ENCODE data around the gene CHKB. TPM values are rescaled to one million over a fixed set of nuclear protein-coding genes. Genes with fewer than 3 reads are reported as not detected.

CHKB gene, protein sequence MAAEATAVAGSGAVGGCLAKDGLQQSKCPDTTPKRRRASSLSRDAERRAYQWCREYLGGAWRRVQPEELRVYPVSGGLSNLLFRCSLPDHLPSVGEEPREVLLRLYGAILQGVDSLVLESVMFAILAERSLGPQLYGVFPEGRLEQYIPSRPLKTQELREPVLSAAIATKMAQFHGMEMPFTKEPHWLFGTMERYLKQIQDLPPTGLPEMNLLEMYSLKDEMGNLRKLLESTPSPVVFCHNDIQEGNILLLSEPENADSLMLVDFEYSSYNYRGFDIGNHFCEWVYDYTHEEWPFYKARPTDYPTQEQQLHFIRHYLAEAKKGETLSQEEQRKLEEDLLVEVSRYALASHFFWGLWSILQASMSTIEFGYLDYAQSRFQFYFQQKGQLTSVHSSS
- 39.5 to 54.9 TPM (median 49.0 TPM) in 3 replicates for polyA plus RNA-seq
- 41.2 TPM for polyA plus RNA-seq (2011; ENCODE audit: low read depth)
- 14.7 and 15.3 TPM in 2 replicates for polyA plus RNA-seq (2011; cell fraction: cytosol; rRNA removed)
- polyA plus RNA-seq (2011; cell fraction: nucleus; rRNA removed), result 190 TPM in 2 replicates
- polyA plus RNA-seq (2012; ENCODE audit: low replicate concordance), result 28.2 and 32.2 TPM in 2 replicates
- polyA minus RNA-seq, result 12.1 to 18.8 TPM (median 14.1 TPM) in 3 replicates
- 10.7 TPM for polyA minus RNA-seq (2011; cell fraction: cytosol; rRNA and poly(A)+ RNA removed)
- polyA minus RNA-seq (2011; cell fraction: nucleus; rRNA and poly(A)+ RNA removed), result 11.4 and 17.1 TPM in 2 replicates

- FAIRE-seq, result no peak
- dilution Hi-C loops (cut with MboI; ENCODE audit: extremely low pct_ligation_motif_present, low sequenced_read_pairs), result no loop called here
Measured at GRCh38 chr22:50582493-50583293, at the start of gene CHKB. Gene CHKB, minus strand, starts transcription at chr22:50582849. Its CDS starts 68 bp downstream, at chr22:50582781.

DNA sequence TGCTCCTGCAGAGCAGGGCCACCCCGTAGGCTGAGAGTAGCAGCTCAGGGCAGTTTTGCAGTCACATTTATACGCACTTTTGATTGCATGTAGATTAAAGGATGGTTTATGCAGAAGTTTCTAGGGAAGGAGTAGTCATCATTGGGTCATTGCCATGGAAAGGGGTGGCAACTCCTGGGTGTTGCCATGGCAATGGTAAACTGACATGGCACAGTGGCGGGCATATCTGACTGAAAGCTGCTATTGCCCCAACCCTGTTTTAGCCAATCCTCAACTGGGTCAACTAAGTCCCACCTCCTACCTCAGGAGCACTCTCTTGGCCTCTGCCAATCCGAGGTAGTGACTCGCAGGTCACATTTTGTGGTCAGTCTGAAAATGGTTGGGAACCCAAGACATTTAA lies 47.7 kb upstream of the CHKB start:
- no peak overlapping the region for H3K9ac ChIP-seq (ENCODE audit: control insufficient read depth, extremely low read depth, insufficient read depth, low read length)
- no peaks in the 10 kb centered on the region for H3K27me3 ChIP-seq (ENCODE audit: control insufficient read depth, extremely low read depth, insufficient read depth, low read length)
- H3K4me1 ChIP-seq (ENCODE audit: control insufficient read depth, extremely low read depth, insufficient read depth, low read length), result peaks cover 15% of the 10 kb centered on the region
- peaks cover 11% of the 10 kb centered on the region for H3K79me2 ChIP-seq (ENCODE audit: control insufficient read depth, insufficient read depth, low read length)
- H3K36me3 ChIP-seq (ENCODE audit: control insufficient read depth in 2 of 2, extremely low read depth in 1 of 2, insufficient read depth in 2 of 2, low read length in 2 of 2), result peaks cover 0 to 5% of the 10 kb centered on the region in 2 experiments
- H2AFZ ChIP-seq (ENCODE audit: control insufficient read depth, low read length), result no peak overlapping the region
- no peaks in the 10 kb centered on the region for H3K9me3 ChIP-seq (ENCODE audit: control insufficient read depth, low read depth, low read length)
- H3K9me1 ChIP-seq (ENCODE audit: control insufficient read depth, extremely low read depth, insufficient read depth, low read length), result no peaks in the 10 kb centered on the region
- no peak overlapping the region for H3K4me3 ChIP-seq (ENCODE audit: control insufficient read depth in 2 of 3, extremely low read depth in 1 of 3, insufficient read depth in 2 of 3, low read depth in 1 of 3, low read length in 3 of 3)
- H4K20me1 ChIP-seq (ENCODE audit: control insufficient read depth, extremely low read depth, insufficient read depth, low read length), result no peaks in the 10 kb centered on the region
- H3K4me2 ChIP-seq (ENCODE audit: control insufficient read depth, extremely low read depth, insufficient read depth, low read depth, low read length), result no peak overlapping the region
- H3K27ac ChIP-seq (ENCODE audit: control insufficient read depth, insufficient read depth, low read length), result no peak overlapping the region
- dilution Hi-C loops (cut with MboI; ENCODE audit: extremely low pct_ligation_motif_present, low sequenced_read_pairs), result no loop called here
- FAIRE-seq (peak; percentile 9), DNase-seq (ENCODE audit: low read depth, low spot score) (no peak)
- no peak for TF ChIP-seq EZH2 (IDR thresholded peaks at IDR 0.05; ENCODE audit: low read length)
- TF ChIP-seq, protein P1, sequence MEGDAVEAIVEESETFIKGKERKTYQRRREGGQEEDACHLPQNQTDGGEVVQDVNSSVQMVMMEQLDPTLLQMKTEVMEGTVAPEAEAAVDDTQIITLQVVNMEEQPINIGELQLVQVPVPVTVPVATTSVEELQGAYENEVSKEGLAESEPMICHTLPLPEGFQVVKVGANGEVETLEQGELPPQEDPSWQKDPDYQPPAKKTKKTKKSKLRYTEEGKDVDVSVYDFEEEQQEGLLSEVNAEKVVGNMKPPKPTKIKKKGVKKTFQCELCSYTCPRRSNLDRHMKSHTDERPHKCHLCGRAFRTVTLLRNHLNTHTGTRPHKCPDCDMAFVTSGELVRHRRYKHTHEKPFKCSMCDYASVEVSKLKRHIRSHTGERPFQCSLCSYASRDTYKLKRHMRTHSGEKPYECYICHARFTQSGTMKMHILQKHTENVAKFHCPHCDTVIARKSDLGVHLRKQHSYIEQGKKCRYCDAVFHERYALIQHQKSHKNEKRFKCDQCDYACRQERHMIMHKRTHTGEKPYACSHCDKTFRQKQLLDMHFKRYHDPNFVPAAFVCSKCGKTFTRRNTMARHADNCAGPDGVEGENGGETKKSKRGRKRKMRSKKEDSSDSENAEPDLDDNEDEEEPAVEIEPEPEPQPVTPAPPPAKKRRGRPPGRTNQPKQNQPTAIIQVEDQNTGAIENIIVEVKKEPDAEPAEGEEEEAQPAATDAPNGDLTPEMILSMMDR (optimal IDR thresholded peaks at IDR 0.05 in 1 of 3, IDR thresholded peaks at IDR 0.05 in 1 of 3, conservative IDR thresholded peaks at IDR 0.05 in 1 of 3; ENCODE audit: extremely low read depth in 1 of 3, insufficient read depth in 2 of 3, low read length in 3 of 3), result no peak

More at GRCh38 chr22:50582493-50583293, at the start of gene CHKB:
- peak; percentile 80 for DNase-seq (ENCODE audit: low read depth, low spot score)
- Histone ChIP-seq H3K9me3 (ENCODE audit: control insufficient read depth, low read depth, low read length) (no peaks in the 10 kb centered on the region), H3K4me2 (ENCODE audit: control insufficient read depth, extremely low read depth, insufficient read depth, low read depth, low read length) (peak within 1 kb of the TSS; percentile 96), H3K36me3 (ENCODE audit: control insufficient read depth in 2 of 2, extremely low read depth in 1 of 2, insufficient read depth in 2 of 2, low read length in 2 of 2) (peaks cover 2 to 11% of the 10 kb centered on the region in 2 experiments), H2AFZ (ENCODE audit: control insufficient read depth, low read length) (peak within 1 kb of the TSS; percentile 81), H3K9ac (ENCODE audit: control insufficient read depth, extremely low read depth, insufficient read depth, low read length) (peak within 1 kb of the TSS; percentile 95), H3K27ac (ENCODE audit: control insufficient read depth, insufficient read depth, low read length) (peak within 1 kb of the TSS; percentile 84), H3K4me1 (ENCODE audit: control insufficient read depth, extremely low read depth, insufficient read depth, low read length) (peaks cover 12% of the 10 kb centered on the region), H3K79me2 (ENCODE audit: control insufficient read depth, insufficient read depth, low read length) (peaks cover 15% of the 10 kb centered on the region), H3K27me3 (ENCODE audit: control insufficient read depth, extremely low read depth, insufficient read depth, low read length) (no peaks in the 10 kb centered on the region), H3K4me3 (ENCODE audit: control insufficient read depth in 2 of 3, extremely low read depth in 1 of 3, insufficient read depth in 2 of 3, low read depth in 1 of 3, low read length in 3 of 3) (peak within 1 kb of the TSS; percentile 79 to 94 (median 89)), H4K20me1 (ENCODE audit: control insufficient read depth, extremely low read depth, insufficient read depth, low read length) (no peaks in the 10 kb centered on the region), H3K9me1 (ENCODE audit: control insufficient read depth, extremely low read depth, insufficient read depth, low read length) (no peaks in the 10 kb centered on the region)
- TF ChIP-seq EZH2 (IDR thresholded peaks at IDR 0.05; ENCODE audit: low read length), result no peak
- TF ChIP-seq, protein P1 (optimal IDR thresholded peaks at IDR 0.05 in 1 of 3, IDR thresholded peaks at IDR 0.05 in 1 of 3, conservative IDR thresholded peaks at IDR 0.05 in 1 of 3; ENCODE audit: extremely low read depth in 1 of 3, insufficient read depth in 2 of 3, low read length in 3 of 3), result no peak
